HG02763 (cell line): Measurements from ENCODE around the gene NRG2.
A peak's percentile ranks its signal among the peaks of the same experiment; 100 is the strongest.

Experiments
- ATAC-seq: cut with Tn5 transposase; IDR thresholded peaks from one replicate; pipeline ENCODE4 v1.9.1; 2021; ENCODE audit warnings: mild to moderate bottlenecking, moderate library complexity; ENCODE audit not compliant: unreplicated experiment

NRG2 gene

DNA sequence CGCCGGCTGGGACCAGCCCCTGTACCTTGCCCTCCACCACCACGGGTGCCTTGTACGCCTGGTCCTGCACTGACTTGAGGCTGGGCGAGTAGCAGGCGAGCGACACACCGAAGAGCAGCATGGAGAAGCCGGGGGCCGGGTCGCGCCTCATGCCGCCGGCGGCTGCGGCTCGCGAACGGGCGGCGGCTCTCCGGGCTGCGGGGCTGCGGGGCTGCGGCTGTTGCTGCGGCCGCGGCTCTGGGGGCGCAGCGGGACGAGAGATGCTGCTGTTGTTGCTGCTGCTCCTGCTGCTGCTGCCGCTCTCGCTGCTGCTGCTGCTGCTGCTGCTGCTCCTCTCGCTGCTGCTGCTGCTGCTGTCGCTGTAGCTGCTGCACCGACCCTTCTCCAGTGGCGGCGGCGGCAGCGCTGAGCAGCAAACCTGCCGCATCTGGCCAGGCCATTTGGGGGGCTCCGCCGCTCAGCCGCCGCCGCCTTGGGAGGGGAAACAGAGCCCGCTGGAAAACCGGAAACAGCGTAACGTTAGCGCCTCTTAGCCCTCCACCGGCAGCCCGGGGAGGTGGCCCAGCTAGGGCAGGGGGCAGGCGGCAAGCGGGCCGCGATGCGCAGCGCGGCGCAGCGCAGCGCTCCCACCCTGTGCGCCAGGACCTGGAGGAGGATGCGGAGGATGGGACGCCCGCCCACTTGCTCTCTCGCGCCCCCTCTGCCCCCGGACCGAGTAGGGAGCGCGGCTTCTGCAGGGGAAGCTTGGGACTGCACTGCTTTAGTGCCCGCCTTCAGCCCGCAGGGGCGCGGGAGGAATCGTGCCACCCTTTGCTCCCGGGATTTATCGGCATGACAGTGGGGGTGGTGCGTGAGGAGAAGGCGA, at the start of gene NRG2:
TSS of gene NRG2 (minus strand) at position 657 of the 865 bp plus-strand sequence.
- peak; percentile 45 for ATAC-seq

DNA sequence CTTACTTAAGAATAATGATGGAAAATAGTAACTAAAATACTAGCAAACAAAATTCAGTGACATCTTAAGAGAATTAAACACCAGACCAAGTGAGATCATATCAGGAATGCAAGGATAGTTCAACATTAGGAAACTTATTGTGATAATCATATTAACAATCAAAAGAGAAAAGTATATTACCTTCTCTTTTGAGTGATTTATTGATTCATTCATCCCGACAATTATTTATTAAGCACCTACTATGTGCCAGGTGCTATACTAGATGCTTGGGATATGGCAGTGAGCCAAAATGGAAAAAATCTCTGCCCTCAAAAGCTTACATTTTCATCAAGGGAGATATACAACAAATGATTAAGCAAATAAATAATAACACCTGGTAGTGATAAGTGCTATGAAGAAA, 47.2 kb upstream of the NRG2 start:
- ATAC-seq = no peak

DNA sequence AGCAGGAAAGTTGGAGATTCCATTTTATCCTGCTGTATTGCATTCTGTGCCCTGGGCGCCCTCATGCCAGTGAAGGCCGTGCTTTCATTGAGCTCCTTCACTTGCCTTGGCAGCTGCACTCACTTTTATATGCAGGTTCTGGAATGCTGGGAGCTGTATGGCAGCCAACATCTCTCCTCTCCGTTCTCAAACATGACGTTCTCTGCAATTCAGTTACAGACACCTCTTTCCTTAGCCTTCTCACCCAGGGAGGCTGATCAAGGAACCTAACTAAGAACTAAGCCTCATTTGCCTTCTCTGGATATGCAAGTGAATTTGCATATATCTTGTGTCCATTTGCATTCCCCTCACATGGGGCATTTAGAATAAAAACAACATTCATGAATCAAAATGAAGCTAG, 41.4 kb upstream of the NRG2 start:
- no peak for ATAC-seq

DNA sequence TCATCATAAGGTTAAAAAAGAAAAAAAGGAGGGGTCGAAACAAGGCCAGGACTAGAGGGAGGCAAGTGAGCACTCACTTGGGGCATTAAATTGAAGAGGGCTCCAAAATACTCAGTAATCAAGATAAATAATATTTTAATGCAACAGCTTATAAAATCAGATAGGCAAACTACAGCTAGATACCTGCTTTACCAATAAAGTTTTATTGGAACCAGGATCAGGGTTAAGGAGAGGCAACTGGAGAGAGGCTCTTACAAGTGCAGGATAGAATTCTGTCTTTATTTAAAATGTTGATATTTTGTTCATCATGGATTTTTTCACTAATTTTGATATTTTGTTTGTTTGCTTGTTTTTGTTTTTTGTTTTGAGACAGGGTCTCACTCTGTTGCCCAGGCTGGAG, 40.6 kb upstream of the NRG2 start:
- no peak for ATAC-seq

DNA sequence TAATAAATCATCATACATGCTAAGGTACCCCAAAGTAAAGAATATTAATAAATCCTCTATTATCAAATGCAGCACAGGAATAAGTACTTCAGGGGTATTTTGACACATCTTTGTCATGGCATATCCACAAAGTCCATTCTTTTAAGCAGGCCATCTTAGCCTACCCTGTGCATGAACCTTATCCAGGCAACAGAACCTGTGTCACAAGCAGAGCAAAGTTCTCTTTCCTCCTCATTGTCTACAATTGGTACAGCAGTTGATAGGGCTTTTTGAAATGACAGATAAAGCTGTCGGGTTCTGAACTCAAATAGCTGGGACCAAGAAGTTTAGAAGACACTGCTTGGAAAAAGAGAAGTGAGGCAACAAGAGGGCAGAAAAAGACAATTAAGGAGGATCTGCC, 40.0 kb upstream of the NRG2 start:
- ATAC-seq = no peak

DNA sequence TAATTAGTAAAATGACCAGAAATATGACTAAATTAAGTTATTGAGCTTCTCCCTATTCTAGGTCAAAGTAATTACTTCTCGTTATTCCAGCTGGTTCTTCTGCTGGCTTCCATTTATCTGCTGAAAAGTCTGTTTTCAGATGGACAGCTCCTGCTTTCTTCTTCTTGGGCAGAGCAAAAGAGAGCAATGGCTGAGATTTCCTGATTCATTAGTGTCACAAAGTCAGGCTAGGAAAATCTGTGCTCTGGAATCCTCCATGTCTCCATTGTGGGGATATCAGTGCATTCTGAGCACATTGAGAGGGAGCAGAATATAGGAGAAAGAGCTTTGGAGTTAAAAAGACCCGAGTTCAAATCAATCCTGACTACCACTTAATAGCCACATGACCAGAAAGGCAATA, 33.7 kb upstream of the NRG2 start:
- no peak for ATAC-seq

DNA sequence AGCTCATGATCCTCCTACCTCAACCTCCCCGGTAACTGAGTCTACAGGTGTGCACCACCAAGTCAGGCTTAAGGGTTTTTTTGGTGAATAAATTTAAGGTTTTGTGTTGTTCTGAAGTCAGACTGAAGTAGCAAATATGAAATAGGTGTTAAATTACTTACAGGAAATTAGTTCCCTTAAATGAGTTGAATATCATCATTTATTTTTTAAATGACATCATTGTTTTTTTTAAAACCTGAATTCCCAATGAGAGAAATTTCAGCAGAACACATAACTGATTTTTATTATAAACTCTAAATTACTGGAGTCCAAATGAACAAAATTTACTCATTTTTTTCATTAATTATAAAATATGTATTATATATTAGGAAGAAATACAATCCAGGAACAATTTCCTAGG, 33.0 kb upstream of the NRG2 start:
- no peak for ATAC-seq

DNA sequence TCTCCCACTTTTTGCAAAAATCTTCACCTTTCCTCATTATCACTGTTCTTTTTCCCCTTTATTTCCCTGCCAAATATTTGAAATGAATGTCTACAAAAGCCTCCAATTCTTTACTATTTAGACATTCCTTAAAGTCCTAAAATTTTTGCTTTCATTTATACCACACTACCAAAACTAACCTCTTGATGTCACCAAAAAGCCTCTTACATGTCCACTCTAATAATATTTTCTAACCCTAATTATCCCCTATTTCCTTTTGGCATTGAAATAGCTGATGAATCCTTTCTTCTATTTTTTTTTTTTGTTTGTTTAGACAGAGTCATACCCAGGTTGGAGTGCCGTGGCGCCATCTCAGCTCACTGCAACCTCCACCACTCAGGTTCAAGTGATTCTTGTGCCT, 32.3 kb upstream of the NRG2 start:
- no peak for ATAC-seq

DNA sequence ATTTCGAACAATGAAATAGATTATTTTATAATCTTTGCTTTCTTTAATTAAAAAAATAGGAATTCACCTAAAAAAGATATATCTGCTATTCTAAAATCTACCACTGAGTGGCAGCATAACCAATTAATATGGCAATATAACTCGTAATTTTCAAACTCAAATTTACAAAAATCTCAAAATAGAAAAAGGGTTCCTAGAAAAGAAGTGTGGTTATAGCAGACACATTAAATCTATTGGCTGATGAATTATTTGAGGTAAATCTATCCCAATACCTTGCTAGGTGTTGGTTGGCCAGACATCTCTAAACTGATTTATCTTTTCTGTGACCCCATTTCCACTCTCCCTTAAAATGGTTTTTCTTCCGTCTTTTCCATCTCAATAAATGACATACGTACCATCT, 30.2 kb upstream of the NRG2 start:
- ATAC-seq = no peak

DNA sequence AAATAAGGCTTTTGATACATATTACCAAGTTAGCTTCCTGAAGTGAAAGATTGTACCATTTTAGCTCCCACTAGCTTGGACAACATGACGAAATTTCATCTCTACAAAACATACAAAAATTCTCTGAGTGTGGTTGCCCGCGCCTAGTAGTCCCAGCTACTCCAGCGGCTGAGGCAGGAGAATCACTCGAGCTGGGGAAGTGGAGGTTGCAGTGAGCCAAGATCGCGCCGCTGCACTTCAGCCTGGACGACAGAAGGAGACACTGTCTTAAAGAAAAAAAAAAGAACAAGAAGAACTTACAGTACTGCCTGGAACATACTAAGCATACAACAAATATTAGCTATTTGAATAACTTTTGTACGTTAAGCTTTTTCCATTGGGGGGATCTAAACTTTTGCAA, 29.7 kb upstream of the NRG2 start:
- no peak for ATAC-seq

DNA sequence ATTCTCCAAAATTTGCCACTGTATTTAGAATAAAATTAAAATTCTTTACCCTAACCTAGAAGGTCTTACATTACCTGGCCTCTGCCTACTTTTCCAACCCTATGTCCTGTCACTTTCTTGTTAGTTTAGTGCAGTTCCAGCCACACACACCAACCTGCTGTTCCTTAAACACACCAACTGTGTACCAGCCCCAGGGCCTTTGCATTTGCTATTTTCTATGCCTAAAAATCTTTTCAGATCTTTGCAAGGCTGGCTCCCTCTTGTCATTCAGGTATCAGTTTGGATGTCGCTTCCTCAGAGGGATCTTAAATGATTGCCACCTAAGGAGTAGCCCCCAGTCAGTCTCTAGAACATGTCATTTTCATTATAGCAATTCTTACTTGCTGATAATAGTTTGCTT, 17.7 kb upstream of the NRG2 start:
- no peak for ATAC-seq

DNA sequence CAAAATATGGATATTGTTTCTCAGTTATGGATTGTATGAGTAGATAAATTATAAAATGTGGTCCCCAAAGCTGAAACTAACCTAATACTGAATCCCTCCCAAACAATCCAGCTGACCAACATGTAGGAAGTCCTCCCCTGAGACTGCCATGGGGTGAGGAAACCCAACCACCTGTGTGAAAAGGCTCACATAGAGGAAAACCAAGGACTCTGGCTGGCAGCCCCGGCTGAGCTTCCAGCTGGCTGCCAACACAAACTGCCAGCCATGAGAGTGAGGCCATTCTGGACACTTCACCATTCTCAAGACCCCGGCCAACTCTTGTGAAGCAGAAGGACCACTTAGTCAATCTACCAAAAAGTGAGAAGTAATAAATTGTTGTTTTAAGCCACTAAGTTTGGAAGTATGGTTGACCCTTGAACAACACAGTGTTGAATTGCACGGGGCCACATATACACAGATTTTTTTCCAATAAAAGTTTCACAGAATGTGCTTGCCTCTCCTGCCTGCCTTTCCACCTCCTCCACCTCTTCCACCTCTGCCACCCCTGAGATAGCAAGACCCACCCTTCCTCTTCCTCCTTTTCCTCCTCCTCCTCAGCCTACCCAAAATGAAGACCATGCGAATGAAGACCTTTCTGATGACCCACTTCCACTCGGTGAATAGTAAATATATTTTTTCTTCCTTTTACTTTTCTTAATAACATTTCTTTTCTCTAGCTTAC, 15.3 kb upstream of the NRG2 start:
- ATAC-seq = no peak

DNA sequence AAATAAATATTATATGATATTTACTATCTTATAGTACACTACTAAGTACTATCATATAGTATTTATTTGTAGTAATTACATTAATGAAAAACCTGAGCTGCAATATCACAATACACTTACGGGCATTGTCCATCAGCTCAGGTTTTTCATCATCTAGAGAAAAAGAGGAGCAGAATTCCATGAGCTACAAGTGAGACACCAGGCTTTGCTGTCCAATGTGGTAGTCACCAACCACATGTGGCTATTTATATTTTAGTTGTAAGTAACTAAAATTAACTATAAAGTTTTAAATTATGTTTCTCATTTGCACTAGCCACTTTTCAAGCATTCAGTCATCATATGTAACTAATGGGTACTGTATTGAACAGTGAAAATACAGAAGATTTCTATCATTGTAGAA, 13.8 kb upstream of the NRG2 start:
- no peak for ATAC-seq

DNA sequence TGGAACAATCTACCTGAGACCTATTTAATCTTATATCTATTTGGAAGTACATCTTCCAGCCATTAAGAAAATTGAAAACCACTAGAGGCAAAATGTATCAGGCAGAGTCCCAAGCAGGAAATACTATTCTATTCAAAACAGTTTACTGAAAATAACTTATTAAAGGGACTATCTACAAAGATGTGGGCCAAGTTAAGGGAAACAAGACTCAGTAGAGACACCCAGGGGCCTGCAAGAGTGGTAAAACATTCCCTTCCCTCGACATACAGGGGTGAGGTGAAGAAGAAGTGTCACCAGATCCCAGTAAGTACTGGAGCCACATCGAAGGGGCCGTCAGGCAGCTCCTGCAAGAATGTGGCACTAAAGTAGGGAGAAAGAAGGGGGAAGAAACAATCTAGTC, 12.1 kb upstream of the NRG2 start:
- no peak for ATAC-seq

DNA sequence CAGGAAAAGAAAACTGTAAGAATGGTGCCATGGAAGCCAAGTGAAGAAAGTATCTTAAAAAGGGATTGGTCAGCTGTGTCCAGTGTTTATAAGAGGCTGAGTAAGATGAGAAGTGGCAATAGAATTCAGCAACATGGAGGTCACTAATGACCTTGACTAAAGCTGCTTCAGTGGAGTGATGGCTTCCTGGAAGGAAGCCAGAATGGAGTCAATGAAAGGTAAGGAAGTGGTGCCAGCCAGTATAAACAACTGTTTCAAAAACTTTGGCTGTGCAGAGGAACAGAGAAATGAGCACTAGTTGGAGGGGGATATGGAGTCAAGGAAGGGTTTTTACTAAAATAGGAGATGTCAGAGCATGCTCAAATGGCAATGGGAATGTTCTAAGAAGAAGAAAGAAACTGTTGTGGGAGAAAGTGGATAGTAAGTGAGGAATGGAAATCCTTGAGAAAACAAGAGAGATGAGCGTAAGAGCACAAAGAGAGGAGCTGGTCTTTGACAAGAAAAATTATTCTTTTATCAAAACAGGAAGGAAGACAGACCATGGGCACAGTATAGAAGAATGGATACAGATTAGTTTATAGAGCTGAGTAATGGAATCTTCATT, 11.1 kb upstream of the NRG2 start:
- ATAC-seq = no peak

DNA sequence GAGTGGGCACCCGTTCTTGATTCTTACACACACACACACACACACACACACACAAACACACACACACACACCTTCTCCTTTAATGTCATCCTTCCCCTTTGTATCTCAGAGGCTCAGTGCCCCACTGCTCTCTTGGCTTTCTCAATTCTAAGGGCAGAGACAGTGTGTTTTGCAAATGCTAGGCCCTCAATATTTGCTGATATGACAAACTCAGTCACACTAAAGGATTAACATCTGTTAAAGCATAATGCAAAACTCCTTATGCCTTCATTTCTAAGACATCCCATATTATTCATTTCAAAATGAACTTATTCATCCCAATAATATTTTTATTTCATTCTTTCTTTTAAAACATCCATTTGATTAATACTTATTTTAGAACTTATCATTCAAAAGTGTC, 8.9 kb upstream of the NRG2 start:
- no peak for ATAC-seq

DNA sequence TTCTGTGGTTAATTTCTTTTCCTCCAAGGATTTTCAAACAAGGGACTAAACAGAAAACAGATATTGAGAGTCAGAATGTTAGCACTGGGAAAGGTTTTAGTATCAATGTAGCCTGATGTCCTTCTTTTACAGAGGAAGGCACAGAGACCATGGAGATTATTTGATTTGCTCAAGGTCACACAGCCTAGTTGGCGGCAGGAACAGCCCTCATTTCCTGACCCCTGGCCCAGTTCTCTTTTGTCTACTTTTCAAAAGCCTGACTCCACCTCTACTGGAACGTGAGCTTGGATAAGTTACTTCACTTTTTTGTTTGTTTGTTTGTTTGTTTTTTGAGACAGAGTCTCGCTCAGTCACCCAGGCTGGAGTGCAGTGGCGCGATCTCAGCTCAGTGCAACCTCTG, 6.6 kb upstream of the NRG2 start:
- ATAC-seq = no peak

DNA sequence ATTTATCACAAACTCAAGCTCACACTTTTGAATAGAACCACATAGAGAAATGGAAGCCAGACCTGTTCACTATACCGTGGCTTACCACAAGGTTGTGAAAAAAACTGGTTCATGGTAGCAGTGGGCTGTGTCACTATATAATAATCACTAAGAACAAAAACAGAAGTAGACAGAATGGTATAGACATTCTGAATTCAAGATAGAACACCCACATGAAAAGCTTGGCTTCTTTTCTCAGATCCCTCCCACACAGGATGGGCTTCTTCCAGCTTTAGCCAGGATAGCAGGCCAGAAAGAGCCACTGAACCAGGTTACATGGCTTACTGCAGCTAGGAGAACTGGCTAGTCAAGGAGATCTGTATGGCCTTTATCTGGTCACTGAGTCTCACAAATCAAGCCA, 6.1 kb upstream of the NRG2 start:
- ATAC-seq = no peak

DNA sequence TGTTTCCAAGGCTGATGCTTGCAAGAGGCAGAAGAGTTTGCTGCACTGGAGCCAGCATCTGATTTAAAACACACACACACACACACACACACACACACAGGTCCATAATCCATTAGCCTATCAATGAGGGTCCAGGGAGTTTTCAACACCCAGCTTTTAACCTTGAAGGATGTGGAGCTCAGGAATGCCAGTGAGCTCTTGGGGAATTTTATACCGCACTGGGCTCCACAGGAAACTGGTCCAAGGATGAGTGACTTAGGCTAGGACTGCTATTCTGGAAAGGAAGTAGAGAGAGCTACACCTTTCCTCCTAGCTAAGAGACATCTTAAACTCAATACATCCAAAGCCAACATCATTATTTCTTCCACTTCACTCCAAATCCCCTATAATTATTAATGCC, 942 bp upstream of the NRG2 start:
- ATAC-seq = no peak

DNA sequence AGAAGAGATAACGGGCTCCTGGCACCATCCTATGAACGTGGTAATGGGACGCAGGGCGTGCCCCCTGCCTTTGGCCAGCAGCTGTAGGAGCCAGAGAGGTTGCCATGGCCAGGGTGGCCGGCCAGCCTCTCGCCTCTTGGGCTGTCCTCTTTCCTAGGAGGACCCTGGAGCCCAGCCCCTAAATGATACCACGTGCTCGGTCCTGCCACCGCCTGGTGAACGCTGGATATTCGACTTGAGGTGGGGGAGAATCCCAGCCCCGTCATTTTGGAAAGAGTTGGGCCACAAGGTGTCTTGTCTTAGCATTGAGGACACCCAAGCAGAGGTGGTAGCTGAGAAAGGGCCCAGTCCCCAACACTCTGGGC, 391 bp upstream of the NRG2 start:
- peak; percentile 7 for ATAC-seq

DNA sequence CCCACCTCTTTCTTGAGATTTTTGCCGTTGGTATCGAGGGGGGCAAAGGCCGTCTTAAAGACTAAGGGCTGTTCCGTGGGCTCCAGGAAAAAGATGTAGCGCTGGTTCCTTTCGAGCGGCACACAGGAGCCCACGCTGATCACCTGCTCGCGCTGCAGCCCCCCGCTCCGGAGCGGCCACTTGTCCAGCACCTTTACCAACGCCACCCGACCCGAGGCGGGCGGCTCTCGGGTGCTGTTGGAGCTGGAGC, 781 bp downstream of the NRG2 start:
- no peak for ATAC-seq
